NCI-H748 (cell line): ENCODE results near the gene DNAH17.

Experiments used
- DNase-seq: peaks from one replicate; lab custom pipeline; 2025; ENCODE audit not compliant: unreplicated experiment; lab: John Stamatoyannopoulos, UW

DNAH17 gene

DNA sequence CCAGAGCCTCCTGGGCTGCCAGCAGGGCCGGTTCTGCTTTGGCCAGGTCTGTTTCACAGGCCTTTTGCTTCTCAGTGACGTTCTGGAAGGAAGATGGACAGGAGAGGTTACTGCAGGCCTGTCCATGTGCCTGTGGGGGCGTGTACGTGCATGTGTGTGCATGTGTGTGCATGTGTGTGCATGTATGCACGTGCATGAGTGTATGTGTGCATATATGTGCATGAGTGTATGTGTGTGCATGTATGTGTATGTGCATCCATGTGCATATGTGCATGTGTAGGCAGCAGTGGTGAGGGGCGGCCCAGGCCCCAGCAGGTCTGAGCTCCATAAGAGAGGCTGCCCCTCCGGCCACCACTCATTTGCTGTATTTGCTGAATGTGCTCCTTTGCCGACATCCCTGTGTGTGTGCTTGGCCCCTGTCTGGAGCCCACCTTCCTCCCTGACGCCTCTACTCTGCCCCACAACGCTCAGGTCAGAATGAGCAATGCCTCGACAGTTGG lies 117.0 kb downstream of the DNAH17 start:
- no peak for DNase-seq

DNA sequence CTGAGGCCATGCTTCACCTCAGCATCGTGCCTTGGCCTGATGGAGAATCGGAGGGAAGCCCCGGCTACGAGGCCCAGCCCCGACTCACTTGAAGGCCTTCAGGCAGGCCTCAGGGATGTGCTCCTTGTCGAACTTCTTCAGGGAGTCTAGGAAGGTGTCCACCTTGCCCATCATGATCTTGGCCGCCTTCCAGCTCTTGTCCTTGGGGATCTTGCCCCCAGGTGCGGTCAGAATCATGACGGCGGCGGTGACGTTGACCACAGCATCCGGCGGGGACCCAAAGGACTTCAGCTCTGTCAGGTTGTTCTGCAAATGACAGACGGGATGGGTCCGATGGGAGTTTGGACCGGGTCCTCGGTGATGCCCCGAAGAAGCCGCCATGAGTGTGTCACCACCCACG lies 117.5 kb downstream of the DNAH17 start:
- no peak for DNase-seq

DNA sequence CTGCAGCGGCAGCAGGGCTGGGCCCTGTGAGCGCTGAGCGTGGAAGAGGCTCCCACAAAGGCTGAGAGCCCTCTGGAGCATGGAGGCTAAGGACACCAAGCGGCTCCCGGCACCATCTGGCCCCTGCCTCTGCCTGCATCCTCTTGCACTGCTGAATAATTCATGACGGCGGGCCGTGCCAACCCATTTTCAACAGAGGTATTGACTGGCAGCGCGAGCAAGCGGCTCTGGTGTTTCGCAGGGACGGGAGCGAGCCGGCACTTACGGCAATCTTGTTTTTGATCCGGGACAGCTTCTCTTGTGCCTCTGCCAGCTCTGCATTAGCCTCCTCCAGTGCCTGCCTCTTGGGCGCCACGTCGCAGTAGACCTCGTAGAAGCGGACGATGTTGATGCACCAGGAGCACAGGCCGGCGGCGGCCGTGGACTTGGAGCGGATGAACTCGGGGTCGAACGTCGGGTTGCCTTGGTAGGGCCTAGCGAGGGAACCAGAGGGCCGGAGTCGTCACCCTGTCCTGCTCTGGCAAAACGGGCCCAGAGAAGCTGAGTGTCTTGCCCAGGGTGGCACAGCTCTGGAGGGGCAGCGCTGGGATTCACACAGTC lies 118.4 kb downstream of the DNAH17 start:
- no peak for DNase-seq

DNA sequence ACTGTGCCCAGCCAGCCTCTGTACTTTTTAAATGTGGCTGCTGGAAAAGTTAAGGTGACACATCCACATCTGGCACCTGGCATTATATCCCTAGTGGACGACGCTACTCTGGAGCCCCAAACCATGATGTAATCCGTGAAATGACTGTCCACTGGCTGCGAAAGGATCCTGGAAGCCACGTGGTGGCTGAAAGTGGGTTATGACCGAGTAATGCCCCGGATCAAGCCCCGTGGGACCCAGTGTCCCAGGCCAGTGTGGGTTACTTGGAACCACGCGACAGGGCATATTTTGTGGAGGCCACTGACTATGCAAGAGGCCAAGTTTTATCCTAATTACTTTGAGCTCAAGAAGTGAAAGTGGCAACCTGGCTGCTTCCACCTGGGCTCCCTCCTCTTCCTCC lies 119.1 kb downstream of the DNAH17 start:
- no peak for DNase-seq

DNA sequence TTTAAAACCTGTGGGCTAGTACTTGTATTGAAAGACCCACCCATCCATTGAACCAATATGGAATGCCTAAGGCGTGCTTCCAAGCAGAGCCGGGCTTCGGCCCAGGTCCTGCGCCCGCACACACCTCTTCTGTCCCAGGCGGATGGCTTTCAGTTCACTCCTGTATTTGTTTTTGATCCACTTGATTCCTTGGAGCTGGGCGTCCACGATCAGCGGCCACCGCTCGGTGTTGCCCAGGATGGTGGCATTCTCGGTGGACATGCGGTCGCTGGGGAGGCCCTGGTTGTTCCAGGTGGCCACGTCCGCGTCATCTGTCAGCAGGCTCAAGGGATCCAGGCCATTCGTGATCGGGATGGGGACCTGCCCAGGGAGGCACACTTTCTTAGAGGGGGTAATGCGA lies 122.8 kb downstream of the DNAH17 start:
- no peak for DNase-seq

DNA sequence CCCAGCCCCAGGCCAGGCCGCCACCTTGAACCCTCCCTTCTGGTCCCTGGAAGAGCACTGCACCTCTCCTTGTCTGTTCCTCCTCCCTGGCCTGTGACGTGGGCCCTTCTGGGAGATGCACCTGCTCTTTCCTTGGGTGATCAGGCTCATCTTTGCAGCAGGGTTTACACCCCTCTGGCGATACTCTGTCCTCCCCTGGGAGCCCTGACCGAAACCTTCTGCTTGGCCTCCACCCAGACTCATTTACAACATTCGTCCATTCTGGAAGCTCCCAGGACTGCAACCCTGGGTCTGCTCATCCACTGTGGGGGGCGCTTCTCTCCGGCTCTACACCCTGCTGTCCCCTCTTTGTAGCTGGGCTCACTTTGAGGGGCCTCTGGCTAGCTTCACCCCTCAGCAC lies 125.4 kb downstream of the DNAH17 start:
- DNase-seq, result no peak

DNA sequence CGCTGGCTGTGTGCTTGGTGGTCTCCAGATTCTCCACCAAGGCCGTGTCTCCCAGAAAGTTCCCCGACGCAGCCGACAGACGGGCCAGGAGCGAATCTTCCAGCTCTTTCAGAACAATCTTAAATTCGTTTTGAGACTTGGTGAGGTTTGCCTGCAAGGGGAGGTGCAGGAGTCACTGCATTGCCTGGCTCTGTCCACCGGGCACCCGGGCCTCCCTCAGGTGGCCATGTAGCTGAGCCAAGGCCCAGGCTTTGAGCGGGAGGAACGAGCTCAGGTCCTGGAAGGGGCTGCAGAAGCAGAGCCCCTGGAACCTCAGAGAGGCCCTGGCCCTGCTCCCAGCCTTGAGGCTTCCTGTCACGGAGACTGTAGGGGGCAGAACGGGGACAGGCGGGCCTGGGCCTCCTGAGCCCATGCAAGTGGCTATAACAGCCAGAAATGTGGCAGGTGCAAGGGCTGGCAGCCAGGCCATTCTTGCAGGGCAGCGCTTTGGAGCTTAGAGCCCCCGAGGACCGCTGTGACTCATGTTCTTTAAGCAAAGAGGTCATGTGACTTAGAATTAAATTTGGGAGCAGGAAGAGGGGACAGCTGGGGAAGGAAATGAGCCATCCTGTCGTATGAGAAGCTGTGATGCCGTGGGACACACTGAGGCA lies 126.4 kb downstream of the DNAH17 start:
- no peak for DNase-seq

DNA sequence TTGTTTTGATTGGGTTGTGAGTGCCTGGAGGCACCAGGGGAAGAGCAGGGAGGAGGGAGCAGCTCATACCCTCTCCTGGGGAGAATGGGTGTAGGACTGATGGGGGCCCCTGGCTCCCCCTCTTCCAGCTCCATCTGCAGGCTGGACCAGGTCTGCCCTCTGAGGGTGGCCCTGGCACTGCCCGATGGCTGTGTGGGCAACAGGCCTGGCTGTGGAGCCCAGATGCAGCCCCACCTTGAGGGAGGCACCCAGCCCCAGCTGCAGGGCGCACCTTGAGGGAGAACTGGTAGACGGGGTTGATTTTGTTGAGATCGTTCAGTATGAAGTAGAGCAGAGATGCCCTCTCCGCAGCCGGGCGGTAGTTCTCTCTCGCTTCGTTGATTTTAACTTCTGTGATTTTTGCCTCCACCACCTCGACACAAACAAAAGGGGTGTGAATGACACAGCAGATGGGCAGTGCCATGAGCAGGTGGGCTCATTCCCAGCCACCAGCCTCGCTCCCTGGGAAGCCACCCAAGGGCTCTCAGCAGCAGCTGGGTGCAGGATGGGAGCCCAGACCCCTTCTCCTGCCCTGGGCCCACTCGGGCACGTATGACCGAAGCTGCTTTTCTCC lies 127.1 kb downstream of the DNAH17 start:
- no peak for DNase-seq

DNA sequence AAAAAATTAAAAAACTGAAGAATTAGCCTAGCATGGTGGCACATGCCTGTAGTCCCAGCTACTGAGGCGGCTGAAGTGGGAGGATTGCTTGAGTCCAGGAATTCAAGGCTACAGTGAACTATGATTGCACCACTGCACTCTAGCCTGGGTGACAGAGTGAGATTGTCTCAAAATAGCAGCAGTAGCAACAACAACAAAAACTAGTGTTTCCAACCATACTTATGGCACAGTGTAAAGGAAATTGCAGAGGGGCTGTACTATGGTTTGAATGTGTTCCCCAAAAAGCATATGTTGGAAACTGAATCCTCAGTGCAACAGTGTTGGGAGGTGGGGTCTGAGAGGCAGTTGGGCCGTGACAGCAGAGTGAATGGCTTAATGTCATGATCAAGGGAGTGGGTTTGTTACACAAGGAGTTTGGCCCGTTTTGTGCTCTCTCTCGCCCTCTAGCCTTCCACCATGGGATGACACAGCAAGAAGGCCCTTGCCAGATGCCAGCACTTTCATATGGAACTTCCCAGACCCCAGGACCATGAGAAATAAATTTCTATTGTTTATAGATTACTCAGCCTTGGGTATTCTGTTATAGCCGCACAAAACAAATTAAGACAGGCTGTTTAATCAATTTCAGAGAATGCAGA lies 128.7 kb downstream of the DNAH17 start:
- DNase-seq, result no peak

DNA sequence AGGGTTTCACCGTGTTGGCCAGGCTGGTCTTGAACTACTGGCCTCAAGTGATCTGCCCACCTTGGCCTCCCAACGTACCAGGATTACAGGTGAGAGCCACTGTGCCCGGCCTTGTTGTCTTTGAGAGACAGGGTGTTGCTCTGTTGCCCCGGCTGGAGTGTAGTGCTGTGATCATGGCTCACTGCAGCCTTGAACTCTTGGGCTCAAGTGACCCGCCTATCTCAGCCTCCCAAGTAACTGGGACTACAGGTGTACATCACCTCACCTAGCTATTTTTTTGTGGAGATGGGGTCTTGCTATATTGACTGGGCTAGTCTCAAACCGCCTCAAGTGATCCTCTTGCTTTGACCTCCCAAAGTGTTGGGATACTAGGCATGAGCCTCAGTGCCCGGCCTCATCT lies 130.4 kb downstream of the DNAH17 start:
- no peak for DNase-seq

DNA sequence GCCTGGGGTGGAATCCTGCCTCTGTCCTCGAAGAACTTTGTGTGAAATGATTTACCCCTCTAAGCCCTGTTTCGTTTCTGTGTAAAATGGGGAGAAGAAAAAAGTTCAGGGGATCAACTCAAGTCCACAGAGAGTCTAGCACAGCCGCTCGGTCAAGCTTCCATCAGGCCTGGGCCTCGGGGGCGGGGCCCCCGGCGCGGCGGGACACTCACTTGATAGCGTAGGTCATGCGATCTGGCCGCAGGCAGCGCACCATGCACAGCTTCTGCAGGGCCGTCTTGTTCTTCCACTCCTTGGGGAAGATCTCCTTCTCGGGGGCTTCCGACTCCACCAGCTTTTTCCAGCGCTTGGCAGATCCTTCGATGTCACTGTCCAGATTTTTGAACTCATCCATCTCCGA lies 132.8 kb downstream of the DNAH17 start:
- DNase-seq, result no peak

DNA sequence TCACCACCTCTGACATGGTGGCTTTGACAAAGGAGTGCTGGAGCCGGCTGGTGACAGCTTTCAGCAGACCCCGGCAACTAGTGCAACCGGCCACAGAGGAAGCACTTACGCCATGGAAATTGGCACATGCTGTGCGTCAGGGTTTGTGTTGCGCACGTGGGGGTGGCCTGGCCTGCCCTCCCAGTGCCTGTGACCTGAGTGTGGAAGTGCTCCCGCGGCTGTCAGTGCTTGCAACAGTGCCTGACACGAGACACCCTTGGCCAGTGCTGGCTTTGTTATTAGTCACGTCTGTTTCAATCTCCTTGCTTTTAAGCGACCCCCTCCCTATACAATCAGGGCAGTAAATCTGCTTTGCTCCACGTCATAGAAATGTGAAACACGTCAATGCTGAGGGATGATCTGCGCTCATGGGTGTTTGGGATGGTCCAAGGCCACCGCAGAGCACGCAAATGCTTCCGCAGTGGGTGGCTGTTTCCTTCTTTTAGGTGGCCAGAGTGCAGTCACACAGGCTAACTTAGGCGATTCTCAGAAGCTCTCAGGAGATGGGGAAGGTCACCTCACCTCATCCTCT lies 134.5 kb downstream of the DNAH17 start:
- DNase-seq, result no peak

DNA sequence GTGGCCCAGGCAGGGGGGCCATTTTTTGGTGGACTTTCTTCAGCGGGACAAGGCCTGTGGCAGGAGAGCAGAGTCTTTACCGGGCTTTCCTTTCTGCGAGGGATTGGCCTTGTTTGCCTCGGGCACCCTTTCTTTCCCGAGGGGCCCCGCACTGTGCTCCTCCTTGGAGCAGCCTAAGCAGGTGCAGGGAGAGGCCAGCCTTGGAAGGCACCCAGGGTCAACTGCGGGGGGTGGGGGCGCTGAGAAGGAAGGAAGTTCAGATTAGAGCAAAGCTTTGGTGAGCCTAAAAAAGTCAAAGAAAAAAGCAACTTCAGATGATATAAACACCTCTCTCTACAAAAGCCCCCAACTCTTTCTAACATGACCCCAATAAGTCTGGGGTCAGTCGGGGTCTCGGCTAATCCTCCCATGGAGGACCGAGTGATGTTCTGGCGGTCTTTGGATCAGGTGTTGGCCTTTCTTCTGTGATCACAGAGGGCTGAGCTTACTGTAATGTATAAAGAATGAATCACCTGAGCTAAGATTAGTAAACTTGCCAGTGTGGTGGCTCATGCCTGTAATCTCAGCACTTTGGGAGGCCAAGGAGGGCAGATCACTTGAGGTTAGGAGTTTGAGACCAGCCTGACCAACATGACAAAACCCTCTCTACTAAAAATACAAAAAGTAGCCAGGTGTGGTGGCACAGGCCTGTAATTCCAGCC lies 135.8 kb downstream of the DNAH17 start:
- no peak for DNase-seq

DNA sequence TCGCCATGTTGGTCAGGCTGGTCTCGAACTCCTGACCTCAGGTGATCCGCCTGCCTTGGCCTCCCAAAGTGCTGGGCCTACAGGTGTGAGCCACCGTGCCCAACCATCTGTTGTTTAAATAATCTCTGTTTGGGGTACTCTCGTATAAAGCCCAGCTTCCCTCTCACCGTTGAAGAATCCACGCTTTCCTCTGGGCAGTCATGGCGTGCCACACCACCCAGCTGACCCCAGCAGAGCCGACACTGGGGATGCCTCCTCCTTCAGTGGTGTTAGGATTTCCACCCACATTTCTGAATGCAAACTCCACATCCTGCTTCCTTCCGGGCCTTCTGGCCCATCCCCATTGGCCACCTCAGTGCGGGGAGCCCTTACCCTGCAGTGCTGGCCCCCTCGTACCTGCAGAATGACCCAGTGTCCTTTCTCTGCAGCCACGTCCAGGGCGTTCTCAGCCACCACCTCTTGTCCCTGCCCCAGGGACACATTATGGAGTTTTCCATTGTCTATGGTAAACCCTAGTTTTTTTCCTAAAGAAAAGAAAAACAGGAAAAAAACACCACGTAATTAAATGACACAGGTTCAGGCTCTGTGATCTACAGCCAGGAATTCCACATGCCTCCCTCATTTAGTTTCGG lies 138.4 kb downstream of the DNAH17 start:
- no peak for DNase-seq

DNA sequence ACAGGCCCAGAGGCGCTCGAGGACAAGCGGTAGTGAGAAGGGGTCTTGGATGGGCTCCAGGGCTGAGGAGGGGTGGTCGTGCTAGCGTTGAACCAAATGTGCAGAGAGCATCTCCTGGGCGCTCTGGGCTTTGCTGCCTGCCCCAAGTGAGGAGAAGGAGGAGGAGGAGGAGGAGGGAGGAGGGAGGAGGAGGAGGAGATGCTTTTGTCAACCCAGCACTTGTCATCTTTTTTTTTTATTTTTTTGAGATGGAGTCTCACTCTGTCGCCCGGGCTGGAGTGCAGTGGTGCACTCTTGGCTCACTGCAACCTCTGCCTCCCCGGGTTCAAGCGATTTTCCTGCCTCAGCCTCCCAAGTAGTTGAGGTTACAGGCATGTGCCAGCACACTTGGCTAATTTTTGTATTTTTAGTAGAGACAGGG lies 138.9 kb downstream of the DNAH17 start:
- no peak for DNase-seq

DNA sequence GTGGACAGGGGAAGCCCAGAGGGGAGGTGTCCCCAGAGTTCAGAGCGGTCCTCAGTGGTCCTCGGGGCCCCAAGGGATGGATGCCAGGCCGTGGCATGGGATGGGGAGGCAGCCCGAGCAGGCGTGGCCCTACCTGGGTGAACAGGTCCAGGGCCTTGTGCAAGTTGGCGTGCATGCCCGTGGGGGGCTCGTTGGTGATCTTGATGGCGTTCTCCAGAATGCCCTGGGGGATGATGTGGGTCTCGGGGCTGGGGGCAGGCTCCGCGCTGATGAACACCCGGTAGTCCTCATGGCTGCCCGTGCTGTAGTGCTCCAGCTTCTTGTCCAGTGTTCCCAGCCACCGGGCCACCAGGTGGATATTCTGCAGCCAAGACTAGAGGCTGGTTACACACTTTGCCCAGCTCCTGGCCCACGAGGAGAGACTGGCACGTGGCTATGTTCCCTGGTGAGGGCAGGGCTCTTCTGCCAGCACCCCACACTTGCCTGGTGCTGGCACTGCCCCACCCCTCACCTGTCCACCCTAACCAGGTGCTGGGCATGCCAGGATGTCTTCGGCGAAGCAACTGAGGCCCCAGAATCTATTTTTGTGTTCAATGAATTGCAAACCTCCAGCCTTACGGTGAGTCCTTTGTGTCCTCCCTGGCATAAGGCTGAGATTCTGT lies 139.6 kb downstream of the DNAH17 start:
- no peak for DNase-seq

DNA sequence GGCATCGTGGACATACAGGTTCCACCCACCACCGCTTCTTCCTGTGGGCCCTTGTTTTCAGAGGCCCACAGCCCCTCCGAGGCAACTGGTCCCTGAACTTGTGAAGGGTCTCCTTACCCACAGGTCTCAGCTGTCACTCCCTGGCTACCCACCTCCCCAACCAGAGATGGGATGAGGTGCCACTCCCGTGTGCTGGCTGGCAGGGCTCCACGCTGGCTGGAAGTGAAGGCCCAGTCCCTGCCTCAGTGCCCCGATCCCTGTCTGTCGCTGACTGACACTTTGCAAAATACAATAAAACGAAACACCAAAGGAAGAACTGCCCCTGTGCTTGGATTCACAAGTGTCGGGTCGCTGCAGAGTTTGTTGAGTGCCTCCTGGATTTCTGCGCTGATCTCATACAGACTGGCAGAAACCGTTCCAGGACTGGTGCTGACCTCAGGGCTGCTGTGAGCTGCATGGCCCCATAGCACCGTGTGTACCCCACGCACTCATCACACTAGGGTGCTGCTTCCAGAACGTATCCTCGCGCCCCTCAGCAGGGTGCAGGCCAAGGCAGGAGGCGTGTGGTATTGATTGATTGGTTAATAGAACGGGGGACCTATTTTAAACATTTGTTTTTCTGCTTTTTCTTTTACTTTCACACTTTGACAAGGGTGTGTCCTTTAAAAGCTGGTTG lies 141.7 kb downstream of the DNAH17 start:
- no peak for DNase-seq

DNA sequence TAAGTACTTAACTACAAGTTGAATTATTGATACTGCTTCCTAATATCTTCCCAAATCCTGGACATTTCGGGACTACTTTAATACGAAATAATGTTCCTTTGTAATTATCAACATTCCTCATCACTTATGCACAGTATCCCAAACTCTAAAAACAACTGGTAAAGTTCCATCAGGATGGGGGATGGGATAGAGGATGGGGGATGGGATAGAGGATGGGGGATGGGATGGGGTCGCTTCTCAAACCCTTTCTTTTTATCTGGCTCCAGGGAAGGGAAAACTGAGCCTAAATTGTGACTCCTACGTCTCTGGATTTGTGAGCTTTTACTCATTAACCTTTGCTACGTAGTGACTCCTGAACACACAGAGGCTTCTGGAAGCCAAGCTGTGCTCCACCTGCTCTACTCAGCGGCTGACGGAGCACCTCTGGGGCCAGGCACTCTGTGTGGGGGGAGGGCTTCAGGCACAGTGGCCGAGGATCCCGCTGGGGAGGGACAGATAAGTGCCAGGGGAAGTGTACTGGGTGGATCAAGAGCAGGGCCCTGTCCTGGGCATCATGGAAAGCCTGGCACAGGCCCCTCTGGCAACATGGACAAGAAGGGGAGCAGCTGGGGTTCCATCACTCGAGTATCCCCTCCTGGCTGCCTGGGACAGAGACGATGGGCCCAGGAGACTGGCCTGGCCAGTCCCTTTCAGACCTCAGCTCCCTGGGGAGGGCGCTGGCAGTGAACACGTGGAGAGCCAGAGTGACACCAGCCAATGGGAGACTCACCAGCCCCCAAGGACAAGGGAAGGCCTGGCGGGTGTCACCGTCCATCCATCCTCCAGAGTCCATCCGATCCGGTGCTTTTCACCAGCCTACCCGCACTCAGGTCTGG lies 142.5 kb downstream of the DNAH17 start:
- DNase-seq, result no peak
